OCI-LY7 (cell line): Measurements from ENCODE around the gene RAD1. TPM values are rescaled to one million over a fixed set of nuclear protein-coding genes. Genes with fewer than 3 reads are reported as not detected.

Source experiments
- BruUV-seq: library from RNA; stranded (reverse); fragments of 400-500 nt; replicated peaks from 2 replicates; lab custom pipeline; 2021; lab: Mats Ljungman, UMichigan
- CTCF ChIA-PET: fragments of 300-600 bp; sonication (Branson Sonifier 250); formaldehyde crosslinking; loops from one replicate; lab custom pipeline; 2022; ENCODE audit warnings: antibody characterized with exemption; ENCODE audit not compliant: unreplicated experiment; lab: Charles Lee
- POLR2A ChIA-PET: fragments of 300-600 bp; sonication (Branson Sonifier 250); formaldehyde crosslinking; loops from one replicate; lab custom pipeline; 2022; ENCODE audit warnings: antibody characterized with exemption; lab: Charles Lee
- DNase-seq: peaks from one replicate; pipeline ENCODE4 v3.0.0-alpha.2; 2015; ENCODE audit warnings: low spot score
- H2AFZ ChIP-seq: fragments of 200-600 bp; sonication (generic), shearing (Covaris generic); 2 replicates; pipeline ENCODE4 v1.6.1; 2014; ENCODE audit warnings: mild to moderate bottlenecking, antibody characterized with exemption, low read length, moderate library complexity
- H3K27ac ChIP-seq: fragments of 200-600 bp; sonication (generic); 2 replicates; pipeline ENCODE4 v1.5.1; 2014; ENCODE audit warnings: mixed run types, low read depth, mild to moderate bottlenecking, moderate library complexity, low read length, inconsistent platforms; ENCODE audit not compliant: poor library complexity, severe bottlenecking
- H3K36me3 ChIP-seq: fragments of 200-600 bp; sonication (generic); 2 replicates; pipeline ENCODE4 v1.6.1; 2014; ENCODE audit warnings: mild to moderate bottlenecking, antibody characterized with exemption, low read length, moderate library complexity, mixed read lengths; ENCODE audit not compliant: insufficient read depth
- H3K4me1 ChIP-seq: fragments of 200-600 bp; sonication (generic); 2 replicates; pipeline ENCODE4 v1.5.1; 2014; ENCODE audit warnings: mild to moderate bottlenecking, low read length; ENCODE audit not compliant: insufficient read depth, poor library complexity, severe bottlenecking
- H3K4me2 ChIP-seq: fragments of 200-600 bp; sonication (generic); 2 replicates; pipeline ENCODE4 v1.6.1; 2014; ENCODE audit warnings: mild to moderate bottlenecking, low read length
- H3K4me3 ChIP-seq: fragments of 200-600 bp; sonication (generic); 2 replicates; pipeline ENCODE4 v1.5.1; 2014; ENCODE audit warnings: mild to moderate bottlenecking, low read depth, low read length; ENCODE audit not compliant: poor library complexity, severe bottlenecking
- H3K79me2 ChIP-seq: fragments of 200-600 bp; sonication (generic); 2 replicates; pipeline ENCODE4 v1.6.1; 2016; ENCODE audit warnings: low read depth, mild to moderate bottlenecking, low read length, moderate library complexity, mixed read lengths; ENCODE audit not compliant: insufficient read depth
- H3K9me2 ChIP-seq: fragments of 200-600 bp; sonication (generic); 2 replicates; pipeline ENCODE4 v1.6.1; 2016; ENCODE audit warnings: mild to moderate bottlenecking, low read length, mixed read lengths; ENCODE audit not compliant: insufficient read depth
- H3K9me3 ChIP-seq: fragments of 200-600 bp; sonication (generic); 2 replicates; pipeline ENCODE4 v1.6.1; 2014; ENCODE audit warnings: mild to moderate bottlenecking, mixed run types, low read length, mixed read lengths
- H4K20me1 ChIP-seq: fragments of 200-600 bp; sonication (generic); 2 replicates; pipeline ENCODE4 v1.6.1; 2014; ENCODE audit warnings: mild to moderate bottlenecking, antibody characterized with exemption, low read length, moderate library complexity, mixed read lengths; ENCODE audit not compliant: insufficient read depth
- CTCF ChIP-seq: fragments of 200-600 bp; sonication (generic); conservative IDR thresholded peaks from 2 replicates; pipeline ENCODE4 v1.5.1; 2014; ENCODE audit warnings: mild to moderate bottlenecking, antibody characterized with exemption, low read length, moderate library complexity, mixed read lengths
- EZH2phosphoT487 ChIP-seq: fragments of 200-600 bp; sonication (generic); IDR thresholded peaks from 2 replicates; pipeline ENCODE4 v1.6.1; 2018; ENCODE audit warnings: low read depth, borderline replicate concordance, mild to moderate bottlenecking, mixed run types, antibody characterized with exemption, low read length, moderate library complexity, mixed read lengths
- intact Hi-C: fragments of 100-400 bp; cut with micrococcal nuclease; formaldehyde crosslinking; loops from one replicate; pipeline ENCODE4 v1.10.0; 2022; ENCODE audit not compliant: unreplicated experiment
- total RNA-seq, 2 experiments: library from RNA; depleted of rRNA in 1 of 2; stranded (reverse); fragments of >200 nt in 1 of 2; shearing (Covaris generic) in 1 of 2; gene quantifications; 2 replicates each; pipeline ENCODE4 v1.2.3, GENCODE V29; 2014 to 2022

The RAD1 gene
- total RNA-seq, 2 experiments from 2014 or later = 49.2 to 82.1 TPM

- Histone ChIP-seq H3K36me3 (peaks cover 89% of the 10 kb centered on the region), H3K9me3 (no peaks in the 10 kb centered on the region), H3K9me2 (no peaks in the 10 kb centered on the region), H3K27ac (no peak overlapping the region), H3K4me2 (no peak overlapping the region), H3K79me2 (peaks cover 3% of the 10 kb centered on the region; the same call in 1 of the 2 replicates), H4K20me1 (0 out of 2 replicates have a peak, but pooled peaks cover 6% of the 10 kb centered on the region), H3K4me3 (no peak overlapping the region), H2AFZ (no peak overlapping the region), H3K4me1 (no peaks in the 10 kb centered on the region)
- CTCF ChIA-PET = no interaction called here
- no peak for DNase-seq
- POLR2A ChIA-PET = interaction anchor here (0.9 kb wide), 1 partner anchor 191 kb away, joined by 3 read pairs; no protein-coding TSS in a partner anchor
- intact Hi-C loops = no loop called here
- TF ChIP-seq EZH2phosphoT487 (no peak), CTCF (peak; percentile 72)
- BruUV-seq = no TSS peak
Measured at GRCh38 chr5:34905564-34905963, 9.7 kb downstream of the RAD1 start.

GRCh38 chr5:34903260-34903659, 12.0 kb downstream of the RAD1 start:
- Histone ChIP-seq H3K9me2 (no peaks in the 10 kb centered on the region), H2AFZ (no peak overlapping the region), H3K36me3 (peaks cover 67% of the 10 kb centered on the region), H3K4me1 (no peaks in the 10 kb centered on the region), H3K9me3 (no peaks in the 10 kb centered on the region), H3K27ac (no peak overlapping the region), H3K4me2 (no peak overlapping the region), H3K4me3 (no peak overlapping the region), H4K20me1 (0 out of 2 replicates have a peak, but pooled peaks cover 6% of the 10 kb centered on the region), H3K79me2 (peaks cover 3% of the 10 kb centered on the region; the same call in 1 of the 2 replicates)
- intact Hi-C loops = no loop called here
- no TSS peak for BruUV-seq
- ChIA-PET CTCF (interaction anchor here (1.4 kb wide), 1 partner anchor 77 kb away, joined by 3 read pairs; no protein-coding TSS in a partner anchor), POLR2A (interaction anchor here (0.7 to 2.2 kb wide), 4 partner anchors 10 to 22 kb away, joined by 3 to 11 read pairs (median 7); partner anchors contain the start of genes BRIX1 and RAD1)
- TF ChIP-seq EZH2phosphoT487 (no peak), CTCF (no peak)
- DNase-seq = no peak

- H3K4me1 ChIP-seq = no peaks in the 10 kb centered on the region
- intact Hi-C loops = no loop called here
Measured at GRCh38 chr5:34900652-34901051, 14.7 kb downstream of the RAD1 start.

More at GRCh38 chr5:34900652-34901051, 14.7 kb downstream of the RAD1 start:
- CTCF ChIA-PET = no interaction called here
- Histone ChIP-seq H3K27ac (no peak overlapping the region), H3K79me2 (peaks cover 3% of the 10 kb centered on the region; the same call in 1 of the 2 replicates), H4K20me1 (0 out of 2 replicates have a peak, but pooled peaks cover 6% of the 10 kb centered on the region), H3K36me3 (peaks cover 41% of the 10 kb centered on the region), H3K9me2 (no peaks in the 10 kb centered on the region), H3K4me3 (no peak overlapping the region), H2AFZ (no peak overlapping the region), H3K4me2 (no peak overlapping the region), H3K9me3 (no peaks in the 10 kb centered on the region)
- no peak for DNase-seq
- BruUV-seq = no TSS peak
- POLR2A ChIA-PET = interaction anchor here (0.7 kb wide), 1 partner anchor 38 kb away, joined by 3 read pairs; no protein-coding TSS in a partner anchor
- no peak for TF ChIP-seq CTCF
- TF ChIP-seq EZH2phosphoT487 = no peak
